K562 (cell line): Measurements from ENCODE around the gene GABRB3.

Source experiments
- ADNP ChIP-seq: fragments of 200-800 bp; sonication (Bioruptor generic); IDR thresholded peaks from 2 replicates; pipeline ENCODE4 v1.6.1; 2016; ENCODE audit warnings: missing genetic modification characterization, missing compliant biosample characterization
- KHSRP ChIP-seq: fragments of 450-650 bp; IDR thresholded peaks from 2 replicates; pipeline ENCODE4 v1.6.1; 2017
- KLF10 ChIP-seq: fragments of 250-450 bp; sonication (Bioruptor Pico); IDR thresholded peaks from 2 replicates; pipeline ENCODE4 v1.6.1; 2021; ENCODE audit warnings: matching md5 sums
- MAFG ChIP-seq: fragments of 450-650 bp; conservative IDR thresholded peaks from 2 replicates; pipeline ENCODE4 v1.6.1; 2016; ENCODE audit warnings: missing genetic modification characterization, missing compliant biosample characterization
- POLR2AphosphoS2 ChIP-seq: IDR thresholded peaks from 2 replicates; pipeline ENCODE4 v1.6.1; 2012; ENCODE audit warnings: low read length, improper control_type of control experiment
- SNRNP70 ChIP-seq: fragments of 200-400 bp; formaldehyde crosslinking; optimal IDR thresholded peaks from 2 replicates; pipeline ENCODE3; 2017; ENCODE audit warnings: low read depth, low read length
- SP1 ChIP-seq: sonication (generic); formaldehyde crosslinking; IDR thresholded peaks from 2 replicates; pipeline ENCODE4 v1.8.1; 2022; ENCODE audit warnings: mild to moderate bottlenecking, missing genetic modification reagents
- TF ChIP-seq, protein P1 (sequence below), 2 experiments: fragments of 450-650 bp; formaldehyde crosslinking in 1 of 2; IDR thresholded peaks; 2 replicates each; pipeline versions ENCODE4 v1.4.0 to v1.6.1; 2014 to 2020; ENCODE audit warnings: mild to moderate bottlenecking in 2 of 2, borderline replicate concordance in 1 of 2, low read depth in 1 of 2

DNA sequence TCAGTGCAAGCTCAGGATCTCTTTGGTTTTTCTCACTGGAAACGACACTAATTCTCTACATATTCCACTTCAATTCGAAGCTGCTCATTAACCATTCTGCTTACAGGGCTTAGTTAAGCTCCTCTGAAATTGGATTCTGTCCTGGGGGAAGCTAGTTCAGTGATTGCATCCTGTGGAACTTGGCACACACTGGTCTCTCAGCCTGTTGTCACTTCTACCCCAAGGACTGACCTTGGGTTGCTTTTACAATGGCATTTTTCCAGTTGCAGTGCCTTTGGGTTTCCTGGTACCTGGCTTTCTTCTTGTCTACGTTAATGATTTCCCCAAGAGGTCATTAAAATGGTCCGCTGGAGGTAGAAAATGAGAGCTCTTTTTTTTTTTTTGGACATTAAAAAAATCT is 33.3 kb upstream of the GABRB3 start:
- TF ChIP-seq KHSRP (no peak), SP1 (no peak), POLR2AphosphoS2 (no peak), MAFG (tag) (no peak), SNRNP70 (no peak), ADNP (tag) (no peak), KLF10 (CRISPR knock-in tag) (no peak)
- TF ChIP-seq, protein P1, sequence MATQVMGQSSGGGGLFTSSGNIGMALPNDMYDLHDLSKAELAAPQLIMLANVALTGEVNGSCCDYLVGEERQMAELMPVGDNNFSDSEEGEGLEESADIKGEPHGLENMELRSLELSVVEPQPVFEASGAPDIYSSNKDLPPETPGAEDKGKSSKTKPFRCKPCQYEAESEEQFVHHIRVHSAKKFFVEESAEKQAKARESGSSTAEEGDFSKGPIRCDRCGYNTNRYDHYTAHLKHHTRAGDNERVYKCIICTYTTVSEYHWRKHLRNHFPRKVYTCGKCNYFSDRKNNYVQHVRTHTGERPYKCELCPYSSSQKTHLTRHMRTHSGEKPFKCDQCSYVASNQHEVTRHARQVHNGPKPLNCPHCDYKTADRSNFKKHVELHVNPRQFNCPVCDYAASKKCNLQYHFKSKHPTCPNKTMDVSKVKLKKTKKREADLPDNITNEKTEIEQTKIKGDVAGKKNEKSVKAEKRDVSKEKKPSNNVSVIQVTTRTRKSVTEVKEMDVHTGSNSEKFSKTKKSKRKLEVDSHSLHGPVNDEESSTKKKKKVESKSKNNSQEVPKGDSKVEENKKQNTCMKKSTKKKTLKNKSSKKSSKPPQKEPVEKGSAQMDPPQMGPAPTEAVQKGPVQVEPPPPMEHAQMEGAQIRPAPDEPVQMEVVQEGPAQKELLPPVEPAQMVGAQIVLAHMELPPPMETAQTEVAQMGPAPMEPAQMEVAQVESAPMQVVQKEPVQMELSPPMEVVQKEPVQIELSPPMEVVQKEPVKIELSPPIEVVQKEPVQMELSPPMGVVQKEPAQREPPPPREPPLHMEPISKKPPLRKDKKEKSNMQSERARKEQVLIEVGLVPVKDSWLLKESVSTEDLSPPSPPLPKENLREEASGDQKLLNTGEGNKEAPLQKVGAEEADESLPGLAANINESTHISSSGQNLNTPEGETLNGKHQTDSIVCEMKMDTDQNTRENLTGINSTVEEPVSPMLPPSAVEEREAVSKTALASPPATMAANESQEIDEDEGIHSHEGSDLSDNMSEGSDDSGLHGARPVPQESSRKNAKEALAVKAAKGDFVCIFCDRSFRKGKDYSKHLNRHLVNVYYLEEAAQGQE (IDR thresholded peaks at IDR 0.05; ENCODE audit: borderline replicate concordance) = no peak
- TF ChIP-seq, protein P1 (CRISPR knock-in tag; IDR thresholded peaks at IDR 0.05; ENCODE audit: low read depth) = no peak
